HepG2 (cell line): ENCODE measurements around the gene EYA3.

Experiments
- ARHGAP35 ChIP-seq: sonication (generic); formaldehyde crosslinking; IDR thresholded peaks from 2 replicates; pipeline ENCODE4 v1.9.0; 2022; ENCODE audit warnings: mild to moderate bottlenecking, inconsistent platforms, moderate library complexity, missing genetic modification reagents, borderline replicate concordance
- ATF7 ChIP-seq, 2 experiments: fragments of 450-650 bp in 1 of 2; sonication (generic) in 1 of 2; formaldehyde crosslinking in 1 of 2; IDR thresholded peaks; 2 replicates each; pipeline versions ENCODE4 v1.4.0 to v1.6.1; 2016 to 2020; ENCODE audit warnings: antibody characterized with exemption in 1 of 2, mild to moderate bottlenecking in 1 of 2, missing genetic modification reagents in 1 of 2
- CBX5 ChIP-seq: sonication (generic); formaldehyde crosslinking; IDR thresholded peaks from 2 replicates; pipeline ENCODE4 v1.4.0; 2020; ENCODE audit warnings: missing genetic modification reagents, borderline replicate concordance
- CTCF ChIP-seq: sonication (generic); formaldehyde crosslinking; IDR thresholded peaks from 2 replicates; pipeline ENCODE4 v1.5.0; 2020; ENCODE audit warnings: mild to moderate bottlenecking, missing genetic modification reagents, moderate library complexity
- EHMT2 ChIP-seq: fragments of 200-600 bp; sonication (generic); IDR thresholded peaks from 2 replicates; pipeline ENCODE4 v1.7.0; 2017; ENCODE audit warnings: antibody characterized with exemption, low read depth, low read length, borderline replicate concordance
- SMARCC2 ChIP-seq: fragments of 450-650 bp; IDR thresholded peaks from 2 replicates; pipeline ENCODE4 v1.6.1; 2017; ENCODE audit warnings: antibody characterized with exemption, mild to moderate bottlenecking
- STAG1 ChIP-seq: sonication (generic); formaldehyde crosslinking; IDR thresholded peaks from 2 replicates; pipeline ENCODE4 v1.4.0; 2020; ENCODE audit warnings: missing genetic modification reagents
- SUZ12 ChIP-seq: fragments of 150-350 bp; IDR thresholded peaks from 2 replicates; pipeline ENCODE4 v1.6.1; 2014; ENCODE audit warnings: low read depth, low read length
- ZFX ChIP-seq: sonication (generic); formaldehyde crosslinking; IDR thresholded peaks from 2 replicates; pipeline ENCODE4 v1.4.0; 2020; ENCODE audit warnings: mild to moderate bottlenecking, low read depth, missing genetic modification reagents, moderate library complexity
- TF ChIP-seq, protein P1 (sequence below): sonication (generic); formaldehyde crosslinking; IDR thresholded peaks from 2 replicates; pipeline ENCODE4 v1.4.0; 2020; ENCODE audit warnings: low read depth, mild to moderate bottlenecking, missing genetic modification reagents

- no peak for TF ChIP-seq CTCF
- no peak for TF ChIP-seq SUZ12
- TF ChIP-seq ARHGAP35 (CRISPR knock-in tag): no peak
- no peak for TF ChIP-seq EHMT2
- no peak for TF ChIP-seq ZFX (CRISPR knock-in tag)
- TF ChIP-seq, protein P1, sequence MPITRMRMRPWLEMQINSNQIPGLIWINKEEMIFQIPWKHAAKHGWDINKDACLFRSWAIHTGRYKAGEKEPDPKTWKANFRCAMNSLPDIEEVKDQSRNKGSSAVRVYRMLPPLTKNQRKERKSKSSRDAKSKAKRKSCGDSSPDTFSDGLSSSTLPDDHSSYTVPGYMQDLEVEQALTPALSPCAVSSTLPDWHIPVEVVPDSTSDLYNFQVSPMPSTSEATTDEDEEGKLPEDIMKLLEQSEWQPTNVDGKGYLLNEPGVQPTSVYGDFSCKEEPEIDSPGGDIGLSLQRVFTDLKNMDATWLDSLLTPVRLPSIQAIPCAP (CRISPR knock-in tag): no peak
- no peak for TF ChIP-seq STAG1 (CRISPR knock-in tag)
- no peak for TF ChIP-seq CBX5
- no peak for TF ChIP-seq SMARCC2
- no peak for TF ChIP-seq ATF7 (IDR thresholded peaks at IDR 0.05)
- TF ChIP-seq ATF7 (CRISPR knock-in tag; IDR thresholded peaks at IDR 0.05): no peak
These were observed 13.4 kb downstream of the EYA3 start for GRCh38 chr1:28074892-28075511.
